ENCODE data around the gene IFITM2. TPM values are rescaled to one million over a fixed set of nuclear protein-coding genes. Genes with fewer than 3 reads are reported as not detected.
A peak's percentile ranks its signal among the peaks of the same experiment; 100 is the strongest.

IFITM2 gene
- total and polyA plus RNA-seq, 2 of the 13 experiments (the other 11 are each of a cell fraction or from before 2014, with no cell fraction given) = 13.8 to 267 TPM

DNA sequence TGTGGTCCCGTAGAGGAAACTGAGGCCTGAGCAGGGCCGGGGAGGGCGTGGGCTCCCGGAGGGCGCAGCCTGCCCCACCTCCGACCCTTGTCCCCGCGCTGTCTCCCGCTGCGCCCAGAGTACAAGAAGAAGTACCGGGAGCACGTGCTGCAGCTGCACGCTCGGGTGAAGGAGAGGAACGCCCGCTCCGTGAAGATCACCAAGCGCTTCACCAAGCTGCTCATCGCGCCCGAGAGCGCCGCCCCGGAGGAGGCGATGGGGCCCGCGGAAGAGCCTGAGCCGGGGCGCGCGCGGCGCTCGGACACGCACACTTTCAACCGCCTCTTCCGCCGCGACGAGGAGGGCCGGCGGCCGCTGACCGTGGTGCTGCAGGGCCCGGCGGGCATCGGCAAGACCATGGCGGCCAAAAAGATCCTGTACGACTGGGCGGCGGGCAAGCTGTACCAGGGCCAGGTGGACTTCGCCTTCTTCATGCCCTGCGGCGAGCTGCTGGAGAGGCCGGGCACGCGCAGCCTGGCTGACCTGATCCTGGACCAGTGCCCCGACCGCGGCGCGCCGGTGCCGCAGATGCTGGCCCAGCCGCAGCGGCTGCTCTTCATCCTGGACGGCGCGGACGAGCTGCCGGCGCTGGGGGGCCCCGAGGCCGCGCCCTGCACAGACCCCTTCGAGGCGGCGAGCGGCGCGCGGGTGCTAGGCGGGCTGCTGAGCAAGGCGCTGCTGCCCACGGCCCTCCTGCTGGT lies 27.5 kb upstream of the IFITM2 start (continued):
- TF ChIP-seq, protein P1, sequence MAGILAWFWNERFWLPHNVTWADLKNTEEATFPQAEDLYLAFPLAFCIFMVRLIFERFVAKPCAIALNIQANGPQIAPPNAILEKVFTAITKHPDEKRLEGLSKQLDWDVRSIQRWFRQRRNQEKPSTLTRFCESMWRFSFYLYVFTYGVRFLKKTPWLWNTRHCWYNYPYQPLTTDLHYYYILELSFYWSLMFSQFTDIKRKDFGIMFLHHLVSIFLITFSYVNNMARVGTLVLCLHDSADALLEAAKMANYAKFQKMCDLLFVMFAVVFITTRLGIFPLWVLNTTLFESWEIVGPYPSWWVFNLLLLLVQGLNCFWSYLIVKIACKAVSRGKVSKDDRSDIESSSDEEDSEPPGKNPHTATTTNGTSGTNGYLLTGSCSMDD (CRISPR knock-in tag; IDR thresholded peaks at IDR 0.05) = no peak
- TF ChIP-seq ZNF570 (CRISPR knock-in tag; IDR thresholded peaks at IDR 0.05; ENCODE audit: borderline replicate concordance) (no peak), HDAC1 (CRISPR knock-in tag; IDR thresholded peaks at IDR 0.05) (0 out of 2 replicates have a peak, but pooled peaks have one; percentile 26), ZFY (CRISPR knock-in tag; IDR thresholded peaks at IDR 0.05) (0 out of 2 replicates have a peak, but pooled peaks have one; percentile 12), AGO1 (IDR thresholded peaks at IDR 0.05; ENCODE audit: low read depth, low read length, poor library complexity, severe bottlenecking) (peak; percentile 11), GLI4 (CRISPR knock-in tag; IDR thresholded peaks at IDR 0.05; ENCODE audit: borderline replicate concordance) (no peak), NR3C1 (CRISPR knock-in tag; IDR thresholded peaks at IDR 0.05) (no peak), ZNF589 (CRISPR knock-in tag; conservative IDR thresholded peaks at IDR 0.05) (no peak), ZNF564 (CRISPR knock-in tag; IDR thresholded peaks at IDR 0.05) (no peak), ZNF777 (CRISPR knock-in tag; IDR thresholded peaks at IDR 0.05) (peak; percentile 82), ZC3H4 (CRISPR knock-in tag; IDR thresholded peaks at IDR 0.05; ENCODE audit: borderline replicate concordance) (no peak), ZNF501 (CRISPR knock-in tag; IDR thresholded peaks at IDR 0.05) (no peak), GABPB1 (CRISPR knock-in tag; IDR thresholded peaks at IDR 0.05) (peak; percentile 26; the same call in 1 of the 2 replicates), MTF1 (CRISPR knock-in tag; IDR thresholded peaks at IDR 0.05) (no peak), MIER2 (CRISPR knock-in tag; IDR thresholded peaks at IDR 0.05) (peak; percentile 73), NFE2 (CRISPR knock-in tag; IDR thresholded peaks at IDR 0.05) (no peak), TAF1 (CRISPR knock-in tag; IDR thresholded peaks at IDR 0.05) (no peak), HOXA9 (CRISPR knock-in tag; IDR thresholded peaks at IDR 0.05; ENCODE audit: borderline replicate concordance) (no peak)
- TF ChIP-seq, protein P2, sequence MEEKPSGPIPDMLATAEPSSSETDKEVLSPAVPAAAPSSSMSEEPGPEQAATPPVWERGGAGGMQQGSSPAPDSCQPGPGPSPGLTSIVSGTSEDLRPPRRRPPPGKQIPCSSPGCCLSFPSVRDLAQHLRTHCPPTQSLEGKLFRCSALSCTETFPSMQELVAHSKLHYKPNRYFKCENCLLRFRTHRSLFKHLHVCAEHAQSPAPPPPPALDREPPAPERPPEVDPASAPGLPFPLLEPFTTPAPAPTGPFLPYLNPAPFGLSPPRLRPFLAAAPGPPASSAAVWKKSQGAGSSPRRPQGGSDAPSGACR (CRISPR knock-in tag; IDR thresholded peaks at IDR 0.05) = no peak
- TF ChIP-seq, protein P3, sequence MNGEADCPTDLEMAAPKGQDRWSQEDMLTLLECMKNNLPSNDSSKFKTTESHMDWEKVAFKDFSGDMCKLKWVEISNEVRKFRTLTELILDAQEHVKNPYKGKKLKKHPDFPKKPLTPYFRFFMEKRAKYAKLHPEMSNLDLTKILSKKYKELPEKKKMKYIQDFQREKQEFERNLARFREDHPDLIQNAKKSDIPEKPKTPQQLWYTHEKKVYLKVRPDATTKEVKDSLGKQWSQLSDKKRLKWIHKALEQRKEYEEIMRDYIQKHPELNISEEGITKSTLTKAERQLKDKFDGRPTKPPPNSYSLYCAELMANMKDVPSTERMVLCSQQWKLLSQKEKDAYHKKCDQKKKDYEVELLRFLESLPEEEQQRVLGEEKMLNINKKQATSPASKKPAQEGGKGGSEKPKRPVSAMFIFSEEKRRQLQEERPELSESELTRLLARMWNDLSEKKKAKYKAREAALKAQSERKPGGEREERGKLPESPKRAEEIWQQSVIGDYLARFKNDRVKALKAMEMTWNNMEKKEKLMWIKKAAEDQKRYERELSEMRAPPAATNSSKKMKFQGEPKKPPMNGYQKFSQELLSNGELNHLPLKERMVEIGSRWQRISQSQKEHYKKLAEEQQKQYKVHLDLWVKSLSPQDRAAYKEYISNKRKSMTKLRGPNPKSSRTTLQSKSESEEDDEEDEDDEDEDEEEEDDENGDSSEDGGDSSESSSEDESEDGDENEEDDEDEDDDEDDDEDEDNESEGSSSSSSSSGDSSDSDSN (CRISPR knock-in tag; IDR thresholded peaks at IDR 0.05) = peak; percentile 21; the same call in 1 of the 2 replicates
- TF ChIP-seq, protein P4, sequence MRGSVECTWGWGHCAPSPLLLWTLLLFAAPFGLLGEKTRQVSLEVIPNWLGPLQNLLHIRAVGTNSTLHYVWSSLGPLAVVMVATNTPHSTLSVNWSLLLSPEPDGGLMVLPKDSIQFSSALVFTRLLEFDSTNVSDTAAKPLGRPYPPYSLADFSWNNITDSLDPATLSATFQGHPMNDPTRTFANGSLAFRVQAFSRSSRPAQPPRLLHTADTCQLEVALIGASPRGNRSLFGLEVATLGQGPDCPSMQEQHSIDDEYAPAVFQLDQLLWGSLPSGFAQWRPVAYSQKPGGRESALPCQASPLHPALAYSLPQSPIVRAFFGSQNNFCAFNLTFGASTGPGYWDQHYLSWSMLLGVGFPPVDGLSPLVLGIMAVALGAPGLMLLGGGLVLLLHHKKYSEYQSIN (CRISPR knock-in tag; IDR thresholded peaks at IDR 0.05; ENCODE audit: borderline replicate concordance) = no peak
- TF ChIP-seq, protein P5, sequence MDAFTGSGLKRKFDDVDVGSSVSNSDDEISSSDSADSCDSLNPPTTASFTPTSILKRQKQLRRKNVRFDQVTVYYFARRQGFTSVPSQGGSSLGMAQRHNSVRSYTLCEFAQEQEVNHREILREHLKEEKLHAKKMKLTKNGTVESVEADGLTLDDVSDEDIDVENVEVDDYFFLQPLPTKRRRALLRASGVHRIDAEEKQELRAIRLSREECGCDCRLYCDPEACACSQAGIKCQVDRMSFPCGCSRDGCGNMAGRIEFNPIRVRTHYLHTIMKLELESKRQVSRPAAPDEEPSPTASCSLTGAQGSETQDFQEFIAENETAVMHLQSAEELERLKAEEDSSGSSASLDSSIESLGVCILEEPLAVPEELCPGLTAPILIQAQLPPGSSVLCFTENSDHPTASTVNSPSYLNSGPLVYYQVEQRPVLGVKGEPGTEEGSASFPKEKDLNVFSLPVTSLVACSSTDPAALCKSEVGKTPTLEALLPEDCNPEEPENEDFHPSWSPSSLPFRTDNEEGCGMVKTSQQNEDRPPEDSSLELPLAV (CRISPR knock-in tag; conservative IDR thresholded peaks at IDR 0.05; ENCODE audit: low read depth) = no peak
- TF ChIP-seq, protein P6, sequence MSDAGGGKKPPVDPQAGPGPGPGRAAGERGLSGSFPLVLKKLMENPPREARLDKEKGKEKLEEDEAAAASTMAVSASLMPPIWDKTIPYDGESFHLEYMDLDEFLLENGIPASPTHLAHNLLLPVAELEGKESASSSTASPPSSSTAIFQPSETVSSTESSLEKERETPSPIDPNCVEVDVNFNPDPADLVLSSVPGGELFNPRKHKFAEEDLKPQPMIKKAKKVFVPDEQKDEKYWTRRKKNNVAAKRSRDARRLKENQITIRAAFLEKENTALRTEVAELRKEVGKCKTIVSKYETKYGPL (CRISPR knock-in tag; IDR thresholded peaks at IDR 0.05) = no peak

Data from HepG2 (cell line).